Smooth muscle cell (in vitro differentiated cells): ENCODE data around the gene RGS9. TPM values are rescaled to one million over a fixed set of nuclear protein-coding genes. Genes with fewer than 3 reads are reported as not detected.

Experiments used
- DNase-seq: peaks from one replicate; lab custom pipeline; 2025; ENCODE audit not compliant: unreplicated experiment; lab: John Stamatoyannopoulos, UW
- H2AFZ ChIP-seq: fragments of 200-600 bp; sonication (generic); 2 replicates; pipeline ENCODE4 v1.6.0; 2016; ENCODE audit warnings: antibody characterized with exemption, low read depth, mild to moderate bottlenecking
- H3F3A ChIP-seq: fragments of 200-600 bp; sonication (generic); 2 replicates; pipeline ENCODE4 v1.6.0; 2017; ENCODE audit warnings: antibody characterized with exemption, low read depth
- H3K27ac ChIP-seq: fragments of 200-600 bp; sonication (generic); 2 replicates; pipeline ENCODE4 v1.5.1; 2016; ENCODE audit warnings: low read depth, mild to moderate bottlenecking
- H3K27me3 ChIP-seq: fragments of 200-600 bp; sonication (generic); 2 replicates; pipeline ENCODE4 v1.6.1; 2016; ENCODE audit warnings: low read depth, mild to moderate bottlenecking
- H3K36me3 ChIP-seq: fragments of 200-600 bp; sonication (generic); 2 replicates; pipeline ENCODE4 v1.5.1; 2016; ENCODE audit warnings: low read depth
- H3K4me1 ChIP-seq: fragments of 200-600 bp; sonication (generic); 2 replicates; pipeline ENCODE4 v1.5.1; 2016; ENCODE audit warnings: low read depth
- H3K4me2 ChIP-seq: fragments of 200-600 bp; sonication (generic); 2 replicates; pipeline ENCODE4 v1.6.0; 2016; ENCODE audit warnings: mild to moderate bottlenecking
- H3K4me3 ChIP-seq: fragments of 200-600 bp; sonication (generic); 2 replicates; pipeline ENCODE4 v1.5.1; 2016; ENCODE audit warnings: mild to moderate bottlenecking
- H3K79me2 ChIP-seq: fragments of 200-600 bp; sonication (generic); 2 replicates; pipeline ENCODE4 v1.6.0; 2016; ENCODE audit warnings: low read depth, mild to moderate bottlenecking
- H3K9ac ChIP-seq: fragments of 200-600 bp; sonication (generic); 2 replicates; pipeline ENCODE4 v1.6.0; 2016; ENCODE audit warnings: low read depth
- H3K9me3 ChIP-seq: fragments of 200-600 bp; sonication (generic); replicated peaks from 2 replicates; pipeline ENCODE4 v1.5.1; 2016; ENCODE audit warnings: low read depth
- H4K20me1 ChIP-seq: fragments of 200-600 bp; sonication (generic); 2 replicates; pipeline ENCODE4 v1.6.0; 2016; ENCODE audit warnings: low read depth
- WGBS: methylation state at CpG from one replicate; pipeline ENCODE4 v1.1.7; 2016; ENCODE audit warnings: low lambda C conversion rate; 5-methylcytosine and 5-hydroxymethylcytosine counted together
- polyA plus RNA-seq: library from polyadenylated mRNA; unstranded; fragments of >200 nt; fragmentation: Nextera tagmentation; extraction: Ambion mirVana; gene quantifications from 2 replicates; pipeline ENCODE4 v1.2.1, GENCODE V29; 2016
- small RNA-seq: library from RNA; depleted of rRNA; stranded (forward); fragments of <200 nt; gene quantifications from one replicate; pipeline ENCODE3, GENCODE V24; 2014
- total RNA-seq: library from RNA; depleted of rRNA; stranded (reverse); fragments of >200 nt; gene quantifications from 2 replicates; pipeline ENCODE4 v1.2.3, GENCODE V29; 2014
- TF ChIP-seq, protein P1 (sequence below): fragments of 200-600 bp; sonication (generic); IDR thresholded peaks from 2 replicates; pipeline ENCODE4 v1.5.1; 2017; ENCODE audit warnings: borderline replicate concordance, mild to moderate bottlenecking, antibody characterized with exemption; ENCODE audit not compliant: insufficient read depth, poor library complexity, severe bottlenecking

RGS9 gene
- total and polyA plus RNA-seq, 2 experiments from 2014 or later: 16.3 to 18.8 TPM

DNA sequence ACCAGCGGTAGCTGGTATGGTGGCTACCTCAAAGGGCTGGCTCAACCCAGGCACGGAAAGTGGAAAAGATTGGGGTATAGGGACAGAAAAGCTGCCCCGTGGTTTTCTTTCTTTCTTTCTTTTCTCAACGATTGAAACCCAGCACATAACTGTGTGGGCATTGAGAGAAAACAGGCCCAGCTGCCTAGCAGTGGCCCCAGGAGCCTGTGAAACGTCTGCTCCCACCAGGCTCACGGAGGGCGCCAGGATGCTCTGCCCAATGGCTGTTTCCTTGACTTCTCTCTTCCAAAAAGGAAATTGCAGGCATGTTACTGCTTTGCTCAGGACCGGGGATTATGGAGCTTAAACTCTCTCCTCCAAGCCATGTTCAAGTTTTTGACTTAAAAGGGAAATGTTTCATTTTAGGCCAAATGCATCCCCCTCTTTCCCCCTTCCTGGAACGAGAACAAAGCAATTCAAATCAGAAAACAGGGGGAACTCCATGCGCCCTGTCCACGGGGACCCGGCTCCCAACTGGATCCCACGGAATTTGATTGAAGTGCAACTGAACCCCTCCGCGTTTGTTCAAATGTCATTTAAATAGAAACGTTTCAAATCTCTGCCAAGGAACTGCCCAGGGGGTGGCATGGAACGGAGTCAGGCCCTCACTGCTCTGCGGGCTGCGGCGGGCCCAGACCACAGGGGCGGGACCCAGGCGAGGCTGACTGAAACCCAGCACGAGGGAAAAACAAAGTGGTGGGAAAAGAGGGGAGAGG is 133.5 kb downstream of the RGS9 start:
- TF ChIP-seq, protein P1, sequence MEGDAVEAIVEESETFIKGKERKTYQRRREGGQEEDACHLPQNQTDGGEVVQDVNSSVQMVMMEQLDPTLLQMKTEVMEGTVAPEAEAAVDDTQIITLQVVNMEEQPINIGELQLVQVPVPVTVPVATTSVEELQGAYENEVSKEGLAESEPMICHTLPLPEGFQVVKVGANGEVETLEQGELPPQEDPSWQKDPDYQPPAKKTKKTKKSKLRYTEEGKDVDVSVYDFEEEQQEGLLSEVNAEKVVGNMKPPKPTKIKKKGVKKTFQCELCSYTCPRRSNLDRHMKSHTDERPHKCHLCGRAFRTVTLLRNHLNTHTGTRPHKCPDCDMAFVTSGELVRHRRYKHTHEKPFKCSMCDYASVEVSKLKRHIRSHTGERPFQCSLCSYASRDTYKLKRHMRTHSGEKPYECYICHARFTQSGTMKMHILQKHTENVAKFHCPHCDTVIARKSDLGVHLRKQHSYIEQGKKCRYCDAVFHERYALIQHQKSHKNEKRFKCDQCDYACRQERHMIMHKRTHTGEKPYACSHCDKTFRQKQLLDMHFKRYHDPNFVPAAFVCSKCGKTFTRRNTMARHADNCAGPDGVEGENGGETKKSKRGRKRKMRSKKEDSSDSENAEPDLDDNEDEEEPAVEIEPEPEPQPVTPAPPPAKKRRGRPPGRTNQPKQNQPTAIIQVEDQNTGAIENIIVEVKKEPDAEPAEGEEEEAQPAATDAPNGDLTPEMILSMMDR: no peak
- H3K4me3 ChIP-seq: no peak overlapping the region
- H3K4me1 ChIP-seq: no peaks in the 10 kb centered on the region
- H3K27ac ChIP-seq: no peak overlapping the region
- no peaks in the 10 kb centered on the region for H4K20me1 ChIP-seq
- H2AFZ ChIP-seq: no peak overlapping the region
- H3K9me3 ChIP-seq: no peaks in the 10 kb centered on the region
- no peaks in the 10 kb centered on the region for H3K27me3 ChIP-seq
- DNase-seq: no peak
- 58% methylated on average over 21 of the region's 23 CpGs for WGBS
- H3K9ac ChIP-seq: no peak overlapping the region
- H3K79me2 ChIP-seq: no peaks in the 10 kb centered on the region
- no peaks in the 10 kb centered on the region for H3K36me3 ChIP-seq
- peak overlapping the region; percentile 6 for H3K4me2 ChIP-seq
- no peaks in the 10 kb centered on the region for H3F3A ChIP-seq

DNA sequence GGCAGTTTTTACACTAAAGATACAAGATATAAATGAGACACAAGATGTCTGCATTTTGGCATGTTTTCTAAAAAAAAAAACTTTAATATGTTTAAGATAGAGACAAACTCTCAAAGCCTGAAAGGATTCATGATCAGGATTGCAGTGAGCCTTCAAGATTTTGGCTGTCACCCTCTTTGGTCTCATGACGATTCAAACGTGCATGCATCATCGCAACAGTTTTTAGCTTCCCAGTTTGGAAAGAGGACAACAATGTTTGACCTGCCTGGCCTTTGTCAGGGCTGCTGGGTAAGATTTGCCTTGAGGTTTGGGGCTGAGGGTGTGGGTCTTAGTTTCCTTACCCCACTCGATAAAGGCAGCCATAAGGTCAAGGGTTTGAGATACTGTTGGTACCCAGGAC is 134.1 kb downstream of the RGS9 start:
- Histone ChIP-seq H3K36me3 (no peaks in the 10 kb centered on the region), H3K9me3 (no peaks in the 10 kb centered on the region), H3K9ac (no peak overlapping the region), H3K27me3 (no peaks in the 10 kb centered on the region), H3K27ac (no peak overlapping the region), H3K79me2 (no peaks in the 10 kb centered on the region), H3K4me3 (no peak overlapping the region), H3K4me2 (no peak overlapping the region), H3F3A (no peaks in the 10 kb centered on the region), H3K4me1 (no peaks in the 10 kb centered on the region), H4K20me1 (no peaks in the 10 kb centered on the region), H2AFZ (no peak overlapping the region)
- TF ChIP-seq, protein P1: no peak
- DNase-seq: no peak
- 83% methylated on average over 4 of the region's 4 CpGs for WGBS

Small RNAs within 50 kb of the gene (small RNA-seq; reads per million reads assigned to genes)
- gene AC060771.1: not detected

Other genes starting within 250 kb of the RGS9 start
- gene LRRC37A3, start 217.9 kb upstream of the RGS9 start, total RNA-seq: 7.2 and 11.7 TPM in 2 replicates
- 3.2 and 6.1 TPM in 2 replicates for gene LRRC37A3, start 217.9 kb upstream of the RGS9 start, polyA plus RNA-seq
- gene GNA13, start 80.6 kb upstream of the RGS9 start, total RNA-seq: 87.2 and 111 TPM in 2 replicates
- 21.5 and 25.8 TPM in 2 replicates for gene GNA13, start 80.6 kb upstream of the RGS9 start, polyA plus RNA-seq